NCI-H82 (cell line): ENCODE data around the gene PDGFC.
A peak's percentile ranks its signal among the peaks of the same experiment; 100 is the strongest.

Experiments used
- DNase-seq: peaks from one replicate; lab custom pipeline; 2025; lab: John Stamatoyannopoulos, UW

PDGFC gene

GRCh38 chr4:156829201-156829873 lies 142.3 kb downstream of the PDGFC start:
- no peak for DNase-seq

DNA sequence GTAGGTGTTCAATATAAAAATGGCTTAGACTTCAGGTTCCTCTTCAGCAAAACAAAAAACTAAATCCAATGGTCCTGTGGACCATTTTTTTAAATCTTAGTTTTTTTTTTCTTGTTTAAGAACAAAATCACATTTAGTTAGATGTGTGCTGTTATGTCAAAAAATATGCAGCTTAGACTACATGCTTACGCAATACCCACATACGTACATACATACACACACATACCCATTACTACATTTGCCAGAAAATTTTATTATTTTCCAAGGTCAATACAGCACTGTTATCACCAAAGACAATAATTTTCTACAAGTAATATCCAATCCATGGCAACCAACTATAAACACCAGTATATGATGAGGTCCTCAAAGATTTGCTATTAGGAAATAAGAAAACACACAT lies 144.1 kb downstream of the PDGFC start:
- no peak for DNase-seq

DNA sequence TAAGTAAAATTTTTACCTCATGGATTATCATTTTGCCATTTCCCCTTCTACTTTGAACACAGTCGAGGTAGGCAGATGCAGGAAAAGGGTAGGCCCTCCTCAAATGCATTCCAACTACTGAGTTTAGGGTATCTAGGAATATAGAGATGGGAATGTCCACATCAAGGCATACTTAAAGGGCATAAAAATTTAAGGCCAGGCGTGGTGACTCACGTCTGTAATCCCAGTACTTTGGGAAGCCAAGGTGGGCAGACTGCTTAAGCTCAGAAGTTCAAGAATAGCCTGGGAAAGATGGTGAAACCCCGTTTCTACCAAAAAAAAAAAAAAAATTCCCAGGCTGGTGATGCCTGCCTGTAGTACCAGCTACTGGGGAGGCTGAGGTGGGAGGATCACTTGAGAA lies 146.5 kb downstream of the PDGFC start:
- no peak for DNase-seq

- no peak for DNase-seq
Observed at GRCh38 chr4:156824451-156825060, 147.0 kb downstream of the PDGFC start.

- no peak for DNase-seq
Observed at GRCh38 chr4:156820931-156821330, 150.7 kb downstream of the PDGFC start.

DNA sequence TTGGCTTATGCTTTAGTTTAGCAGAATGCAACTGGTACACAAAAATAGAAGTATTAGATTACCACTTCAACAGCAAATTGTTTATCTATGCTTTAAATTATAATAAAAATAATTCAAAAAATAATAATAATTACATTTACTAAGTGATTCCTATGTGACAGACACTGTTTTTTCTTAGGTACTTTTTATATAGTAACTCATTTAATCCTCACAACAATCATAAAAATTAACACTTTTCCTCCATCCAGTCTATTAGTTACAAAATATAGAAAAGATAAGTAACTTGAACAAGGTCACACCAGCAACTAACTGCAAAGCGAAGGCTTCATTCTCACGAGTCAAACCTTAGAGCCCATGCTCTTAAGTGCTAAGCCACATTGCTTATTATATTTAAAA lies 155.2 kb downstream of the PDGFC start:
- no peak for DNase-seq

- DNase-seq, result peak; percentile 91
Observed at GRCh38 chr4:156815717-156816359, 155.8 kb downstream of the PDGFC start.

DNA sequence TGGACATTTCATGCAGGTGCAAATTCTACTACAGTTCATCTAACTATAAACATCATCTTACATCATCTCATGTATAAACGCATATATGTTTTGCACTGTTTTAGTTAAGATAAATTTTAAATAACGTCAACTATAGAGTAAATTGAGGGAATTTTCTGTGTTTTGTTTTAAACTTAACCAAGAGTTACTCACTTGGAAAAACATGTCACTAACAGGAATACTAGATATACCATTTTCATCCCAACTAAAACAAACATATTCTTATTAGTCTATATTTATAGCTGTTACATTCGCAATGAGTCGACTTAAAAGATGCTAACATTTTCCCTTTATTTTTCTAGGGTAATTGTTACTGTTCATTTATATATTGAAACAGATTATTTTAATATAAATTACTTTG lies 159.6 kb downstream of the PDGFC start:
- no peak for DNase-seq

DNA sequence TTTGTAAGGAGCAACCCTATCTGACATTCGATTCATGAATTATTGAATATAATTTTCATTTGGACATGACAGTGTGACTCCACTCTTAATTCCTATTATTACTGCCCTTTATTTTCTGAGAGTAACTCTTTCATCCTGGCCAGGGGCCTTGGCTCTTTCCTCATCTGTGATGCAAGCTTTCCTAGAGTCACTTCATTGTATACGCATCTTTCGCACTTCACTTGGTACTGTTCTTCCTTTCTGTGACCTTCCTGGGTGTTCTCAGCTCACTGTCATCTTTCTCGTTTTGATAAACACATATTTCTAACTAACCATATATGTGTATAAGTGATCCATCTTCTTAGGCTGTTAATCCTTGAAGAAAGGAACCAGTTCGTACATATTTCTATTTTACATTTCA lies 160.3 kb downstream of the PDGFC start:
- no peak for DNase-seq

DNA sequence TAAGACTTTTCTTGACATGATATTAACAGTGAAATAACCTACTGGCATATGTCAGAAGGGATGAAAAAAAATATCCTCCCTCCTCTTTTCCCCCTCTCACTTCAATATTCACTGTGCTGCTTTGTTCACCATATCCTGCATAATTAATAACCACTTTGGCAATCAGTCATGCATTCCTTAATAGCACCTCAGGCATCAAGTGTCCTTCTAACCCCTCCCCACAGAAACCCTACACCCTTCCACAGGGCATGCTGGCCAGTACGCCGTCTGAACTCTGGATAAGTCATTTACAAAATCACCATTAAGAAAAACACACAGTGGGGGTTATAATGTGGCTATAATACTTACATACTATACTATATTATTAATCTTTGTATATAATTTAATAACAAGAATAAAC lies 165.9 kb downstream of the PDGFC start:
- DNase-seq, result no peak

DNA sequence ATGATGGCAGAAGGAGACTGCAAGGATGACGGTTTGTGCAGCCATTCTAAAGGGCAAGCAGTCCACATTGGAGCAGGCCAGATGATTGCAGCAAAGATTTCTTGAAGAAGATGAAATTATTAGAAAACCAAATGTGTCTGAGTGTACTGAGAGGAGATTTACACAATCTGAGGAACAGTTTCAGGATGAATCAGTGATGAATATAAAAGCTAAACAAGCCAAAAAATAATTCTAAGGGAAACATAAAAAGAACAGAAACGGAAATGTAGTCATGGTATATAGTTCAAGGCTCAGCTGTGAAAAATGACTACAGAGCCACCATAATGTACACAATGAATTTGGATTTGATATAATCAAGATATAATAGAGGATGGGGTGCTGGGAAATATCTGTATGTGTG lies 168.5 kb downstream of the PDGFC start:
- no peak for DNase-seq

- peak; percentile 3 for DNase-seq
Observed at GRCh38 chr4:156800463-156800862, 171.1 kb downstream of the PDGFC start.

GRCh38 chr4:156799121-156799589 lies 172.4 kb downstream of the PDGFC start:
- DNase-seq, result no peak

DNA sequence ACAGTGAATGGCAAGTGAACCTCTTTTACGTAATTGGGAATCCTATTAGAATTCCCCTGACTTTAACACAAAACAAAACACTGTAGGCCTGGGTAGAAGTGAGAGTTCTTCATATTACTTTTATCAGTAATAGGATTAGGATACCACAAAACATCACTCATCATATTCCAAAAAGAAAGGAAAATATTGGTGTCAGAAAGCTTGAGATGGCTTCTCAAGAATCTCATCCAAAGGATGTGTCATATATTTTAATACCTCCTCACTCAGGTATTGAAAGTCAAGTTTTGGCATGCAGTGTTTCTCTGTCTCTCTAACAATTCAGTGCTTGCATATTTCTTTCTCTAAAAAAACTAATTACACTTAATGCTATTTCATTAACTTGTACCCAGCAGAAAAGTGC lies 173.2 kb downstream of the PDGFC start:
- no peak for DNase-seq

DNA sequence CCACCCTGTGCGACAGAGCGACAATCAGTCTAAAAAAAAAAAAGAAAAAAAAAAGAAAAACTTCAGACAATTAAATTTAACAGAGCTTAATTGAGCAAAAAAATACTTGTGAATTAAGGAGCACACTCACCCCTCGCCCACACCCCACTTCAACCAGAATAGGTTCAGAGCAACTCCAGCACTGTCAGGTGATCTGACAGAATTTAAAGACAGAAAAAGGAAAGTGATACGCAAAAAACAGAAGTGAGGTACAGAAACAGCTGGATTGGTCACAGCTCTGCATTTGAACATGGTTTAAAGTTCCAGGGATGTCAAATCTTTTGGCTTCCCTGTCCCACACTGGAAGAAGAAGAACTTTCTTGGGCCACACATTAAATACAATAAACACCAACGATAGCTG lies 174.4 kb downstream of the PDGFC start:
- no peak for DNase-seq

- no peak for DNase-seq
Observed at GRCh38 chr4:156795727-156796126, 175.9 kb downstream of the PDGFC start.

- DNase-seq, result no peak
Observed at GRCh38 chr4:156794863-156795262, 176.7 kb downstream of the PDGFC start.

DNA sequence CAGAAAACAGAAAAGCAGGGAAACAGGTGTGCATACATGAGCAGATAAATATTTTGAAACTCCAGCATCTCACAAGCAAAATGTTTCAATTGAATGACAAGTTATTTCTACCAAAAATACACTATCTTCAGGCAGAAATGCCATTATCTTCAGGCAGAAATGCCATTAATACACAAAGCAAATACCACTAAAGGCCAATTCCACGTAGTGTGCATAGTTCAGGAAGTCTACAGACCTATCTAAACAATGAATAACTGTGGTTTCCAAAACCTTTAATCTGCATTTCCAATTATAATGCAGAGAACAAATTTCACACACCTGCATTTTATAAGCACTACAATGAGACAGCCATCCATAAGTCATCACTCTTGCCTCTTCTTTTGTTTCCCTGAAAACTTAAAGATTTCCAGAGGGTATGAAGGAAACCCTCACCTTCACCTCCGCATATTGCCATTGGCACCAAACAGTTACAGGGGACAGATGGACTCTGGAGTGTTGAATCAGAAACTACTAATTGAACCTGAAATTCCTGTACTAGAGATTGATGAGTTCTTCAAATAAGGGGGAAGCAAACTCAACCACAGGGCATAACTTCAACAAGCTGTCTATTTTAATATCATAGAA lies 179.0 kb downstream of the PDGFC start:
- no peak for DNase-seq

GRCh38 chr4:156790866-156791265 lies 180.7 kb downstream of the PDGFC start:
- DNase-seq, result peak; percentile 21

DNA sequence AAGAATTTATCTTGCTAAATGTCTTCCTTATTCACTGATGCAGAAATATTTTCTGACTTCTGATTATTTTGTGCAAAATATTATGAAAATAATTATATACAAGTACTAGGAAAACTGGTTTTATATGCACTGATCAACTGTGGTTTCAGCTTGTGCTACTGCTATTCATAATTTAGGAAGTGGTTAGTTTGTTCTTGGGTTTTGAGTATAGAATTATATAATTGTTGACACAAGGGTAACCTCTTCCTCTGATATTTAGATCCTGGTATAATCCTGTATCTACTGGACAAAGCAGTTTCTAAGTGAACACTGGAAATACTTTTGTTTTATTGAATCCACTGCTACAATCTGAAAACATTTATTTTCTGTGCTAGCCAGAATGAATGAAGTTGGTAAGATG lies 182.8 kb downstream of the PDGFC start:
- no peak for DNase-seq

DNA sequence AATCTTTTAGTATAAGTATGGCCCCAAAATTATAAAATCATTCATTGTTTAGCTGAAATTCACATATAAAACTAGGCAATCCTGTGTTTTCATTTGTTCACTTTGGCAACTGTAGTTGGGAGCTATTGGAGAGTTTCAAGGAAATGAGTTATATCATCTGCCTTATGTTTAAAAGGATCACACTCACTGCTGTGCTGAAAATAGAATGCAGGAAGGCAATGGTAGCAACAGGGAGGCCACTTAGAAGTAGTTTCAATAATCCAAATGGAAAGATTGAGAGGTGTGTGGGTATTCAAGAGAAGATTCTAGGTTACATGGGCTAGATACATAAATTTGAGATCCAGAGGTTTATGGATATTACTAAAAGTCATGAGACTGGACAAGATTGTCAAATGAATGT lies 184.9 kb downstream of the PDGFC start:
- DNase-seq, result no peak

DNA sequence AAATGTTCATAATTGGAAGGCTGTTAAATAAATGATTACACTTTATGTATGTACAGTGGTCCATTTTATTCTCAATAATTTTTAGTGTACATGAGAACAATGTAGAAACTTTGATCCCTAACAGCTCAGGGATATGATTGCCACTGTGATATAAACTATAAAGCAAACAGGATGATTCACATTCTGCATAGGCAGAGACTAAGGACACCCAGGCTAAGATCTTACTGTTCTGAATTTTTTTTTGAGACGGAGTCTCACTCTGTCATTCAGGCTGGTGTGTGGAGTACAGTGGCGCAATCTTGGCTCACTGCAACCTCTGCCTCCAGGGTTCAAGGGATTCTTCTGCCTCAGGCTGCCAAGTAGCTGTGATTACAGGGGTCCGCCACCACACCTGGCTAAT lies 186.6 kb downstream of the PDGFC start:
- DNase-seq, result no peak

DNA sequence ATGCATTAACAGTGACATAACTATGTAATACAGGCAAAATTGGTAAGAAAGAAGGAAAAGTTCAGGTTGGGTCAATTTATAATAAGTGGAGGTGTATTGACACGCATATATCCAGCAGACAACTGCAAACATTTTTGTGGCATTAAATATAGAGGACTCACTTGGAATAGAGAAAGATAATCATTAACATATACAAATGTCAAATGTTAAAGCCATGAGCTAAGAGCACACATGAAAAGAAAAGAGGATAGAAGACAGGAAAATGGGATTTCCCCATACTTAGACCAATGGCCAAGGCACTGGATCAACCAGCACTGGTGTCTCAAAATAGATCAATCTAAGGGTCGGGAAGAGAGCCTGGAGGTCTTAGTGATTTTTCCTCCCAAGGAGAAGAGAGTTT lies 187.6 kb downstream of the PDGFC start:
- DNase-seq, result no peak
